Measurements from ENCODE around the gene CLCN6.

CLCN6 gene

DNA sequence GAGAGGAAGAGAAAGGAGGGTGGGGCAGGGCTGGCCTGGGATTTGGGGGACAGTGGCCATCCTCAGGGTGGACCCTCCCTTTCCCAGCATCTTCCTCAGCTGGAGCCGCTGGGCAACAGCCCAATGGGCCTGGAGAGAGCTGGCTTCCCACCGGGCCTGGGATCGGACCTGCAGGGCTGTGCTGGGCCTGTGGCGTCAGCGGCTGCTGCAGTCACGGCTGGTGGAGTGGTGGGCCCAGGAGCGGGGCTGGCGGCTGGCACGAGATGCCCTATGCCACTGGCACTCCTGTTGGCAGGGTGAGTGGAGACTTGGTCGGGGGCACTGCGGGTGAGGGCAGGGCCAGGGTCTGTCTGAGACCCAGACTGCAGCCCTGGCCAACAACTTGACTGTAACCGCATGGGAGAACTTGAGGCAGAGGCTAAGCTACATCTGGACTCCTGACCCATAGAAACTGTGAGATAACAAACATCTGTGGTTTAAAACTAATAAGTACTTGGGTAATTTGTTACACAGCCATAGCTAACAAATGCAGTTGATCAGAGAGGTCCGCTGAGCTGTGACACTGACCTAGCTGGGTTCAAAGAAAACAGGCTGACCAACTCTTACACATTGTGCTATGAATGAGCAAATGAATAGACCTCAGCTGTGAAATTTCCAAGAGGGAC, 26.1 kb upstream of the CLCN6 start:
- DNase-seq = no peak

DNA sequence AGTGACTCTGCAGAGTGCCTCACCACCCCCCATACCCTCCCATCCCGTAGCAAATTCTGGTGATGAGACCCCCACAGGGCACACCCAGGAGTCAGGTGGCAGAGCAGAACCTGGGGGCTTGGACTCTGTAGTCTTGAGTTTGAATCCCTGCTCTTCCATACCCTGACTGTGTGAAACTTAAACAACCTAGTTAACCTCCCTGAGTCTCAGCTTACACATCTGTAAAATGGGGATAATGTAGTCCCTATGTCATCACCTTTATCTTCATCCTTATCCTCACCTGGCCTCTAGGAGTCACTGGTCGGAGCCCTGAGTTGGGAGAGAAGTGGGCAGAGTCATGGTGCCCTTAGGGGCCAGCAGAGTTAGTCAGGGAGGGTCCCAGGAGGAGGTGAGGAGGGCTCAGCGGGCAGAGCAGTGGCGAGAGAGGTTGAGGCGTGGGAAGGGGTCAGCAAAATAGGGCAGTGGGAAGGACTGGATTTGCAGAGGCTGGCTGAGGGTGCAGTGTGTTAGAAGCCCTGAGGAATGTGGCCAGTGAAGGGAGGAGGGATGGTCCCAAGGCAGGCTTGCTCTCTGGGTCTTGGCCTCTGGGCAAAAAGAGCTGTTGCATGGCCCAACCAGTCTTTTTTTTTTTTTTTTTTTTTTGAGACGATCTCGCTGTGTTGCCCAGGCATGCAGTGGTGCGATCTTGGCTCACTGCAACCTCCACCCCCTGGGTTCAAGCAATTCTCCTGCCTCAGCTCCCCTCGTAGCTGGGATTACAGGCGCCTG, 25.4 kb upstream of the CLCN6 start:
- DNase-seq = no peak

- DNase-seq = no peak
Observed at GRCh38 chr1:11781297-11781696, 24.7 kb upstream of the CLCN6 start.

DNA sequence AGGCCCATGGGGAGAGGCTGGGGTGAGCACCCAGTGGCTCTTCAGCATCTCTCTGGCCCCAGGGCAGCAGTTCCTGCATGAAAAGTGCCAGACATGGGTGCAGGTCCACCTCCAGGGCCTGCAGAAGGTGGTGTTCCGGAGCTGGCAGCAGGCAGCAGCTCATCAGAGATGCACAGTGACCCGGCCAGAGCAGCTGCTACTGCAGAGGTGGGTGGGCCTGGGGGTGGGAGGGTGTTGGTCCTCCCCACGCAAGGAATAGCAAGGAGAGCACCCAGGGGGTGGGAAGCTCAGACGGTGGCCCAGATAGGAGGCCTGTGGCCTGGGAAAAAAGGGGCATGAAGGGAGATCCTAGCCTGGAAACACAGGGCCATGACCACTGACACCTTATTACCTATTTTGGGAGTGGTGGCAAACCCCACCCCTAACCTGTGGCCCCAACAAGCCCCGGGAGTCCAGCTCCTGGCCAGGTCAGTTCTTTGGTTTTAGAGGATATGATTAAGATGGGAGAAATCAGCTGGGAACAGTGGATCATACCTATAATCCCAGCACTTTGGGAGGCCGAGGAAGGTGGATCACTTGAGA, 23.8 kb upstream of the CLCN6 start:
- no peak for DNase-seq

GRCh38 chr1:11783556-11783955, 22.4 kb upstream of the CLCN6 start:
- no peak for DNase-seq

DNA sequence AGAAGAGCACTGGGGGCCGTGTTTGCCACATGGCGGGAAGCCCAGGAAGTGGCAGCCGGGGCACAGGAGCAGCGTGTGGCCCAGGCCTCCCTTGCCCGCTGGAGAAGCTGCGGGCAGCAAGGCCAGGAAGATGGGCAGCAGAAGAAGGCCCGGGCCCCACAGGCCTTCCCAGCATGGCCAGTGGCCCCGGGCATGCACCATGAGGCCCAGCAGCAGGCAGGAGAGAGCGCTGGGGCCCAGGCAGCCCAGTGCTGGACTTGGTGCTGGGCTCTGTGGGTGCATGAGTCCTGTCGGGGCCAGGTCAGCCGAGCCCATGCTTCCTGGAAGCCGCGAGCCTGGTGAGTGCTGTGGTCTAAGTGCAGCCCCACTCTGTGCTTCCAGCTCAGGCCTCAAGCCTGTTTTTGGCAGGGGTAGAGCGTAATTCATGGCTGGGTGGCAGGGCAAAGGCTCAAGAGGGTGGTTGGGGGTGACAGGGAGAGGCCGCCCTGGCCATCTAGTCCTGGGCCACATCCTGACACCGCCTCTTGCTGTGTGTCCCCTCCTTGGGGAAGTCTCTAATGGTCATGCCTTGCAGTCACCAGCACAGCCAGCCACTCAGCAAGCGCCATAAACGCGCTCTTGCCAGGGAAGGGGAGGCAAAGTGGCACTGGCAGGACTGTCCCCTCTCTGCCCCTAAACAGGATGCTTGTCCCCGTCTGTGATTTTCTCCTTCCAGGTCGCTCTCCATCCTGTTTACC, 21.6 kb upstream of the CLCN6 start:
- DNase-seq = no peak

GRCh38 chr1:11784993-11785769, 20.8 kb upstream of the CLCN6 start:
- no peak for DNase-seq

DNA sequence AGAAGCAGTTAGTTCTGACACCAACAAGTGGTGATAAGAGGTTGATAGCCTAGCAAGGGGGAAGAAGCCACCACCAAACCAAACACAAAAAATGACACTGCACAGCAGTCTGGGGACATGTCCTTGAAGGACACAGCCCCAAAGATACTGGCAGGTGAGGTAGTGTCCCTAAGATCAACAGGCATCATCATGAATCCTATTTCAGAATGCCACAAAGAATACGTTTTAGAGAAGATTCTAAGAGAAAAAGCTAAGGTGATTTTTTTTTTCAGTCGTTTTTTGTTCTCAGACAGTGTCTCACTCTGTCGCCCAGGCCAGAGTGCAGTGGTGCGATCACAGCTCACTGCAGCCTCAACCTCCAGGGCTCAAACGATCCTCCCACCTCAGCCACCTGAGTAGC, 19.8 kb upstream of the CLCN6 start:
- no peak for DNase-seq

DNA sequence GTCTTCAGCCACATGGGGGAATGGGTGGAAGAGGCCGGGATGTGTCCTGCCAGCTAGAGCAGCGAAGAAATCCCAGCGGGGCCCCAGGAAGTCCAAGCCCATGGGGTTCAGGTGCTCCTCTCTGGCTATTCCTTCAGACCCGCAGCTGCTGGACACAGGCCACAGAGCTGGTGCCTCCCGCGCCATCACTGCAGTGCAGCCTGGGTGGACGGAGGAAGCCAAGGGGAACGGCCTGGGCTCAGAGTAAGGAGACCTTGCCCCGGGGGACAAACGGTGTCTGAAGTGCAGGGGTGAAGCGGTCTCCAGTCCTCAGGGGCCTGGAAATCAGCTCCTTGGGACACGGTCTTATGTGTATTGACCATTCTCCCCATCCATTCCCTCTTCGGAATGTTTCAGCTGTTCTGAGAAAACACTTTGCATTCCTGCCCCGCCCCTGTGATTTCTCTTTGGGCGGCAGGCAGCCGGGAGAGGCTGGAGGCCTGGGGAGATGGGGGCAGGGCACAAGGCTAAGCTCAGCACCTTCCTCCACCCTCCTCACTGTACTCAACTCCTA, 18.7 kb upstream of the CLCN6 start:
- DNase-seq = no peak

GRCh38 chr1:11787804-11788436, 18.1 kb upstream of the CLCN6 start:
- DNase-seq = no peak

DNA sequence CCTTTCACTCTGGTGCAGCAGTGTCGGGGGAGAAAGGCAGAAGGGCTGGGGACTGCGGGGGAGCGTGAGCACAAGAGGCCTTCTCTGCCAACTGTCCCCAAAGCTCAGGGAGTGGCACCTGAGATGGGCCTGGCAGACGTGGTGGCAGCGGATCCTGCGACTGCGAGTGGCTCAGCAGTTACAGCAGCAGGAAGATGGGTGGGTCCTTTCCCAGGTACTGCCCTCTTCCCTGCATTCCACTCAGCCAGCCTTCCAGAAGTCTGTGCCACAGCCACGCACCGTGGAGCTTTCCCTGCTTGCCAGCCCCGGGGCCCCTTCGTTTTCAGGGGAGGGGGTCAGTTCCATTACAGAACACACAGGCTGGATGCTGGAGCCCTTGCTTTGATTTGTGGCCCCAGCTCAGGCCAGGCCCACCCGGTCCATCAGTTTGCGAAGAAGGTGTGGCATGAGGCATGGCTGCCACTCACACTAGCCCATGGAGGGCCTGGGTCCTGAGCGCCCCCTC, 17.4 kb upstream of the CLCN6 start:
- no peak for DNase-seq

DNA sequence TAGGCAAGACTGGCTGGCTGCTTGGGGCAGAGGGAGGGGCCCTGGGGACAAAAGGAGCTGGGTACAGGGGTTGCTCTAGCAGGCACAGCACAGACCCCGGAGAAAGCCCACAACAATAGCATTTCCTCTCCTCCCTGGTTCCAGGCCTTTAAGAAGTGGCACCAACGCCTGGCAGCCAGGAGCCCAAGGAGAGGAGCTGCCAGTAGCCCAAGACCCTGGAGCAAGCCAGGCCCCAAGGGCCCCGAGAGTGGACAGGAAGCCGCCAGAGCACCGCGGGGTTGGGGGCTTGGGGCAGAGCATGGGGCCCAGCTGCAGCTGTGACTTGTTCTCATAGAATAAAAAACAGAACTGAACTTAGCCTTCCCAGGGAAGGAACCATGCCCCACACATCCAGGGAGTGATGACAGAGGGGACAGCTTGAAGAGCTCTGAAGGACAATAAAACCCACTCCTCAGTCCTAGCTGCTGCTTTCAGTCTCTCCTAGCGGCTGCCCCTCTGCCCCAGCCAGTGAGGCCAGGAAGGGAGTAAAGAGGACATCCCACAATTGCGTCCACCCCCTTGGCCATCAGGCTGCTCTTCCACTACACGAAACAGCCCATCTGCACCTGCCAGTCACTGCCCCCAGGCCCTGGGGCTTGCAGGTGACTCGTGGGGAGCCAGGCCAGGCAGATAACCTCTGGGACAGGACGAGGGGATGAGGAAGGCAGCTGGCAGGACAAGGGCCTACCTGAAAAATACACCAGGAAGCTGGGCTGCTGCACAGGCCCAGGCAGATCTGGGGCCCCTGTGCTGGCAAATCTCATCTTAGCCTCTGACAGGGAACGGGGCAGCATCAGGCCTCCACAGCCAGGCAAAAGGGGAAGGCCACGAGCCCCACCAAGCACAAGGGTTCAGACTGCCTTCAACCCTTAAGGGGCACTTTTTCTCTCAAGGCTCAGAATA, 16.6 kb upstream of the CLCN6 start:
- DNase-seq = no peak

DNA sequence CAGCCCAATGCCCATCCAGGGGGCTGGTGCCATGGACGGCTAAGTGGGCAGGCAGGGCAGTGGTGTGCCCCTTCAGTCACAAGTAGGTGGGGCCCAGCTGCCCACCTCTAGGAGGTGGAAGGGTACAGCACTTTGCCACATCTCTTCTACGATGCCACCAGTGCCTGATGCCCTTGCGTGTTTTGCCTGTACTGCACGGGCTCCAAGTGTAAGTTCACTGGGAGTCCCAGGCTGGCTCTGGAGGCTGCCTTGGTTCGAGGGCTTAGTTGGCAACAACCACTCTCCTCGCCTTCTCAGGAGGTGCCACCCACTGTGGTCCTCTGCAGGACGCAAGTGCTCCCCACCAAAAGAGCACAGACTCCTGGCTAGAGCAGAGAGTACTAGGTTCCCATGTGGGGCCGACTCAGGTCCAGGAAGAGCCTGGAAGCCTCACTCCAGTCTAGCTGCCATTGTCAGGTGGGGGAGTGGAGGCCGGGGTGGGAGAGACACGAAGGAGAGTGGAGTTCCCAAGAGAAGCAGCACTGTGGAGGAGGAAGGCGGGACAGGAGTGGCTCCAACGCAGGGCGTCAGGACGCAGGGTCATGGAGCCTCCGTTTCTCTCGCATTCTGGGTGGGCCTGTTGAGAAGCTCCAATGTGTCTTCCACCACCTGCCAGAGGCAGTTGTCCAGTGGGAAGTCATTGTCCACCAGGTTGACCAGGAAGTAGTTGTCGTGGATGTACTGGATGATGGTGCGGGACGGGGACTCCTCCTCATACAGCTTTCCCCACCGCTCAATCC, 15.7 kb upstream of the CLCN6 start:
- DNase-seq = no peak

DNA sequence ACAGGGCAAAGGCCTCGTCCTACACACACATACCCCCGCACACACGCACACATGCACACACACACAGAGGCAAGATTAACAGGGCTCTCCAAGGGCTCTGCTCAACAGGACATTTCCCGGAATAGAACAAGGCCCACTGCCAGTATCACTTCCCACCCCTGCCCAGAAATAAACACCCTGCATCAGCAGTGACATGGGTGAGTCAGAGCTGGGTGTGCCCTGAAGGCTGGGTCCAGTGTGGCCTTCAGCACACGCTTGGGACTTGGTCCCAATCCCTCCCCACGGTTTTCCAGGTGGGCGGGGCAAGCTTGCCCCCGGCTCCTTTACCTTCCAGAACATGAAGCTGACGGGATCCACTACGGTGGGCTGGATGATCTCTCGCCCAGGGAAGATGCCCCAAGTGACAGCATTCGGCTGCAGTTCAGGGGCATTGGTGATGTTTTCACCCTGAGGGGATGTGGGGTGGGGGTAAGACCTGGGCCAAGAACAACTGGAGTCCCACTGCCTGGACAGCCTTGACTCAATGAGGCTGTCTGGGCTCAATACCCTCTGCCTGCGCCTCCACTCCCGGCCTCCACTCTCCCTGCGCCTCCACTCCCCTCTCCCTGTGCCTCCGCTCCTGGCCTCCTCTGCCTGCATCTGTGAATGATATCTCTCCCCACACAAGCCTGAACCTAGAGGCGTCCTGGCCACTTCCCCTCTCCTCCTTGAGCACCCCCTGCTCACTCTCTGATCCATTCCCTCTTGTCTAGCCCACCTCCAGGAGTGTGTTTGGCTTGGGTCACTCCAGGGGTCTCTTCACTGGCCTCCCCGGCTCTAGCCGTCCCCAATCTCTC, 14.9 kb upstream of the CLCN6 start:
- DNase-seq = no peak

DNA sequence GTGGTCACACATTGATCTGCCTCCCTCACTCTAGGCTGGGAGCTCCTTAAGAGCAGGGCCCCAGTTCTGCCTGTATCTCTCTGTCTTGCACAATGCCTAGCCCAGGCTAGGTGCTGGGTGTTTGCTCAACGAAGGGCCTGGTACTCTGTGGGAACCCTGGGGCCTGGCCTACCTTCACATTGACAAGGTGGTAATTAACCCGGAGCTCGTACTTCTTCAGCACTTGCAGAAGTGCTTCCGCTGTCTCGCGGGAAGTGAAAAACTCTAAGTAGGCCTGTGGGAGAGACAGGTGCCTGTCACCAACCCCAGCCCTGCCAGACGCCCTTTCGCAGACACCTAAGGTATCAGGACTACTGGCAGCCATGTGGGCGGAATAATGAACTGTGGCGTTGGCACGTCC, 13.9 kb upstream of the CLCN6 start:
- no peak for DNase-seq

DNA sequence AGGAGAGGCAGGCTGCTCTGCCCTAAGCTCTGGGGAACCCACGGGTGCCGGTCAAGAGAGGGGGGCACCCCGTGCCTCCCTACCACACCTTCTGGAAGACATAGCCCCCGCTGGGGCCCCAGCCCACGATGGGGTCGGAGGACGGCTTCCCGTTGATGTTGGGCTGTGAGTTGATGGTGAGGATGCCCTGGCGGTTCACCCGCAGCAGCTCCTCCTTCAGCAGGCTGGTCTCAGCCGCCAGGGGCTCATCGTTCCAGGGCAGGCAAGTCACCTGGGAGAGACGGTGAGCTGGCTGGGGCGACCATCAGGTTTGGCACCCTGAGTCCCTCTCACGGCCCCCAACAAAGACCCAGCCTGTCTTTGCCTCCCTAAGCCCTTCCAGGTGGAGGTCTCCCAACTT, 12.2 kb upstream of the CLCN6 start:
- DNase-seq = no peak

DNA sequence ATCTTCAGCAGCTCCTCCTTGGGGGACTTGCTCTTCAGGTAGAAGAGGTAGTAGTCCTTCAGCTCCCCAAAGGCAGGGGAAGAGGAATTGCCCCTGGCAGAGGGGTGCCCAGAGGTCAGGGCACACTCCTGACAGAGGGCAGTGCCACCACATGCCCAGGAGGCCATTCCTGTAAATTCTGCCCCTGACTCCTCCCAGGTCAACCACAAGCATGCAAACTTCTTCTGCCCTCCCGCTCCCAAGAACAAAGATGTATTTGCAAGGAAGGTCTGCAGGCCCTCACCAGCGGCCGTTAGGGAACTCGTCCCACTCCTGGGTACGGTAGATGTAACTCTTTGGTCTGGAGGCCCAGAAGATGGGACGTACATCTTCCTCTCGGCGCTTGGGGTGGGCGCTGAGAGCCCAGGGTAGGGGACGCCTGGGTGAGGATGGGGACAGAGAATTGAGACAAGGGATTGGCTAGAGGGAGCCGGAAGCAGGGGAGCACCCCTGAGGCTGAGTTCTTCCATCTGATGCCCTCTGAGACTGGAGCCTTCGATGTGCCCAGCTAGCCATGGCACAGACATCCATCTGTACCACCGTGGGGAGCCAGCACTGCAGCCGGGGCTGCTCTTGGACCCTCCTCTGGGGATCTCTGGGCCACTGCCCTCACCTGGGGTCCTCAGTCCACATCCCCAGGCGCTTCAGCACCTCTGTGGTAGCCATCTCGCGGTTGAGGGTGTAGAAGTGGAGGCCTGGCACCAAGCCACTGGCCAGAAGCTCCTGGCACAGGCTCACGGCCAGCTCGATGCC, 11.3 kb upstream of the CLCN6 start:
- DNase-seq = no peak

Measured in NCI-H1694 (cell line).